Mesendoderm (in vitro differentiated cells): ENCODE measurements around the gene BRD3OS.

Source experiments
- DNase-seq: peaks from one replicate; pipeline ENCODE4 v3.0.0; 2013
- H2AK5ac ChIP-seq: 2 replicates; pipeline ENCODE4 v1.6.1; 2013; ENCODE audit warnings: low read length, inconsistent platforms
- H2BK120ac ChIP-seq: 2 replicates; pipeline ENCODE4 v1.6.1; 2013; ENCODE audit warnings: low read depth, mild to moderate bottlenecking, low read length, moderate library complexity, mixed read lengths
- H2BK15ac ChIP-seq: replicated peaks from 2 replicates; pipeline ENCODE4 v1.6.1; 2013; ENCODE audit warnings: low read depth, mild to moderate bottlenecking, moderate library complexity
- H2BK5ac ChIP-seq: 2 replicates; pipeline ENCODE4 v1.6.1; 2013; ENCODE audit warnings: low read length, inconsistent platforms
- H3K18ac ChIP-seq: 2 replicates; pipeline ENCODE4 v1.6.1; 2013; ENCODE audit warnings: mild to moderate bottlenecking, low read length, mixed read lengths
- H3K23ac ChIP-seq: one replicate; pipeline ENCODE4 v1.6.1; 2013; ENCODE audit warnings: low read length
- H3K27ac ChIP-seq: 2 replicates; pipeline ENCODE4 v1.5.1; 2013; ENCODE audit warnings: low read depth, mild to moderate bottlenecking, inconsistent platforms, low read length, moderate library complexity
- H3K27me3 ChIP-seq: 2 replicates; pipeline ENCODE4 v1.6.1; 2013; ENCODE audit warnings: low read length, control low read depth, mild to moderate bottlenecking, inconsistent platforms; ENCODE audit not compliant: insufficient read depth, poor library complexity
- H3K36me3 ChIP-seq: 2 replicates; pipeline ENCODE4 v1.6.1; 2013; ENCODE audit warnings: low read length, inconsistent platforms; ENCODE audit not compliant: control insufficient read depth, insufficient read depth
- H3K4ac ChIP-seq: one replicate; pipeline ENCODE4 v1.6.1; 2013; ENCODE audit warnings: low read depth, mild to moderate bottlenecking, low read length, moderate library complexity
- H3K4me1 ChIP-seq: 2 replicates; pipeline ENCODE4 v1.6.1; 2013; ENCODE audit warnings: low read depth, low read length, inconsistent platforms; ENCODE audit not compliant: control insufficient read depth
- H3K4me2 ChIP-seq: 2 replicates; pipeline ENCODE4 v1.6.1; 2013; ENCODE audit warnings: low read length
- H3K4me3 ChIP-seq: 2 replicates; pipeline ENCODE4 v1.5.1; 2013; ENCODE audit warnings: mild to moderate bottlenecking, low read length
- H3K56ac ChIP-seq: one replicate; pipeline ENCODE4 v1.6.1; 2013; ENCODE audit warnings: low read length
- H3K79me1 ChIP-seq: 2 replicates; pipeline ENCODE4 v1.6.1; 2013; ENCODE audit warnings: low read length, inconsistent platforms
- H3K79me2 ChIP-seq: 2 replicates; pipeline ENCODE4 v1.6.1; 2013; ENCODE audit warnings: mild to moderate bottlenecking, low read length; ENCODE audit not compliant: control insufficient read depth, insufficient read depth
- H3K9ac ChIP-seq: 2 replicates; pipeline ENCODE4 v1.6.1; 2013; ENCODE audit warnings: low read length, inconsistent platforms
- H4K5ac ChIP-seq: one replicate; pipeline ENCODE4 v1.6.1; 2013; ENCODE audit warnings: low read length
- H4K8ac ChIP-seq: one replicate; pipeline ENCODE4 v1.6.1; 2013; ENCODE audit warnings: low read depth, mild to moderate bottlenecking, control low read depth, low read length, moderate library complexity
- WGBS: extraction: QIAGEN DNeasy Blood & Tissue Kit; methylation state at CpG from one replicate; pipeline ENCODE4 v1.1.7; 2013; ENCODE audit warnings: low lambda C conversion rate, missing lambda C conversion rate; ENCODE audit not compliant: insufficient coverage; ENCODE audit errors: extremely low coverage; 5-methylcytosine and 5-hydroxymethylcytosine counted together

The BRD3OS gene

DNA sequence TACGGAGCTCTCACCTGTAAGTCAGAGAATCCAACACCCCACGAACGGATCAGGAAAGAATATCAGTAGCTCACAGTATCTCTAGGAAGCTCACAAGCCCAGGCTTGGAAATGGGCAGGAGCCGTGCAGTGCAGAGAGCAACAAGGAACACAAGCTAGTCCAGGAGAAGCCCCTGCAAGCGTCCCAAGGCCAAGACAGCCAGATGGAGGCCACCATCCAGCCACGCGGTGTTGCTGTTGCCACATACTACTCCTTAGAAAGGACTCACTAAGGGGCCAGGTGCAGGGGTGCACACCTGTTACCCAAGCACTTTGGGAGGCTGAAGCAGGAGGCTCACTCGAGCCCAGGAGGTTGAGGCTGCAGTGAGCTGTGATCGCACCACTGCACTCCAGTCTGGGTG lies 17.7 kb upstream of the BRD3OS start:
- Histone ChIP-seq H3K4me3 (no peak overlapping the region), H3K4me2 (no peak overlapping the region), H3K9ac (no peak overlapping the region), H3K27me3 (no peaks in the 10 kb centered on the region), H2AK5ac (no peak overlapping the region), H3K79me1 (no peaks in the 10 kb centered on the region), H3K4ac (no peak overlapping the region), H4K8ac (no peak overlapping the region), H3K18ac (no peak overlapping the region), H3K56ac (no peak overlapping the region), H2BK5ac (no peak overlapping the region), H3K4me1 (no peaks in the 10 kb centered on the region), H3K27ac (no peak overlapping the region), H3K79me2 (no peaks in the 10 kb centered on the region), H2BK120ac (no peak overlapping the region), H3K36me3 (no peaks in the 10 kb centered on the region), H4K5ac (no peak overlapping the region), H2BK15ac (no peak overlapping the region), H3K23ac (no peak overlapping the region)
- WGBS: no CpG with 5 or more reads among the region's 9 CpGs
- no peak for DNase-seq

DNA sequence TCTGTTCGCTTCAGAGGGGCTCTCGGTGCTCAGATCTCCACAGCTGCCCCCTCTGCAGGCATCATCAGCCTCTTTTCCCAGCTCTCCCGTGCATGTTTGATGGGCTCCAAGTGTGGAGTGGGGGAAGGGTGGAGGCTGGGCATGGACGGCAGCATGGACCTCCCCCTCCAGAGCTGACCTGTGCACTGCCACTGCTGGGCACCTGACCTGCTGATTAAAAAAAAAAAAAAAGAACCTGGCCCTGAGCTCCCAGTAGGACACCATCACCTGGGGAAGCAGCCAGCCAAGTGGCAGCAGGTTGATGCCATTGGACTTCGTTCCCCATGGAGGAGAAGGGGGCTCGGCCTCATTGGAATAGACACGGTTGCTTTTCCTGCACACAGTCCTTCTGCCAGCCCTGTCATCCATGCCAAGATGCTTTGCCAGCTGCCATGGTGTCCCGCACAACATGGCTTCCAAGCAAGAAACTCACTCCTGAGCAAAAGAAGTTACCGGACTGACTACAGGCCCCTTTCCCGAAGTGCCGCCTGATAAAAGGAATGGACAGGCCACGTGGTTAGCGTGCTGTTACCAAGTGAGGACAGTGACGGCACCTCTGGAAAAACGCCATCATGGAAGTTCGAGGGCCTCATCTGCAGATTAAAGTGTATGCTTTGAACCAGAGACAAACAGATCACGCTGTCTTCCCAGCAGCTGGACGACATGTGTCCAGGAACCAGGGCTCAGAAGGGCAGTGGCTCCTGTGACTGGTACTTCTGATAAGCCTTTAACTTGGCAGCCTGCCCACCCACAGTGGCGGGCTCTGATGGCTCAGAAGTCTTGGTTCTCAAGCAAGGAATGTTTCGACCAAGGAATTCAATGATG lies 14.7 kb upstream of the BRD3OS start:
- Histone ChIP-seq H3K4me1 (no peaks in the 10 kb centered on the region), H3K4ac (no peak overlapping the region), H3K23ac (no peak overlapping the region), H4K8ac (no peak overlapping the region), H2BK120ac (no peak overlapping the region), H3K27me3 (no peaks in the 10 kb centered on the region), H2BK5ac (no peak overlapping the region), H3K56ac (no peak overlapping the region), H3K79me2 (no peaks in the 10 kb centered on the region), H3K18ac (no peak overlapping the region), H2BK15ac (no peak overlapping the region), H4K5ac (no peak overlapping the region), H3K79me1 (no peaks in the 10 kb centered on the region), H3K4me2 (no peak overlapping the region), H3K9ac (no peak overlapping the region), H2AK5ac (no peak overlapping the region), H3K27ac (no peak overlapping the region), H3K36me3 (no peaks in the 10 kb centered on the region), H3K4me3 (no peak overlapping the region)
- no CpG with 5 or more reads among the region's 20 CpGs for WGBS
- DNase-seq: no peak

DNA sequence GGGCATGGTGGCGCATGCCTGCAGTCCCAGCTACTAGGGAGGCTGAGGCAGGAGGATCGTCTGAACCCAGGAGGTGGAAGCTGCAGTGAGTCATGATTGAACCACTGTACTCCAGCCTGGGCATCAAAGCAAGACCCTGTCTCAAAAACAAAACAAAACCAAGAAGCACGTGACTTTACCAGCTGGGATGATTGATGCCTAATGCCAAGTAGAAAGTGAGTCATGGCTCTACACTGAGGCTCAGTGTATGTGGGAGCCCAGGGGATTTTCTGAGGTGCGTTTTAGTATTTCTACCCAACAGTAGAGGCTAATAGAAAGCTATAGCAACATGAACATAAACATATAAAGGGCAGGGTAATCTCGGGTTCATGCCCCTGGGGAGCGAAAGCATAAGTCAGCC lies 13.9 kb upstream of the BRD3OS start:
- Histone ChIP-seq H4K8ac (no peak overlapping the region), H4K5ac (no peak overlapping the region), H3K4me2 (no peak overlapping the region), H3K27me3 (no peaks in the 10 kb centered on the region), H2BK5ac (no peak overlapping the region), H3K4me3 (no peak overlapping the region), H3K9ac (no peak overlapping the region), H2AK5ac (no peak overlapping the region), H3K23ac (no peak overlapping the region), H3K56ac (no peak overlapping the region), H2BK15ac (no peak overlapping the region), H3K79me1 (no peaks in the 10 kb centered on the region), H3K4ac (no peak overlapping the region), H3K79me2 (no peaks in the 10 kb centered on the region), H3K4me1 (no peaks in the 10 kb centered on the region), H3K36me3 (no peaks in the 10 kb centered on the region), H2BK120ac (no peak overlapping the region), H3K18ac (no peak overlapping the region), H3K27ac (no peak overlapping the region)
- WGBS: no CpG with 5 or more reads among the region's 6 CpGs
- DNase-seq: no peak

DNA sequence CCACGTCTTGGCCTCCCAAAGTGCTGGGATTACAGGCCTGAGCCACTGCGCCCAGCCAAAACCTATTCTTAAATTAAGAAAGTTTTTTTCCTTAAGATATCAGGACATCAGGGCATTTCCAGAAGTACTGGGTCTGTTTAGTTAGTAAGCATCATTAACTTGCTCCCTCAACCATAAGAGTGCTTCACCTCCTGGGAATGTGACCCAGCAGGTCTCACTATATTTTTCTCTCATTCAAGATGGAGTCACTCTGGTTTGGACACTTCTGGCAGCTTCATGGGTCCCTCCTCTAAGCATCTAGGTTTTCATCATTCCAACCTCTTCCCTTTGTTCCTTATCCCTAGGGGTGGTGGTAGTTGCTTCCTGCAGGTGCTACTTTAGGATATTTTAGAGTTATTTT lies 10.3 kb upstream of the BRD3OS start:
- no peak overlapping the region for H3K18ac ChIP-seq
- no peak overlapping the region for H4K5ac ChIP-seq
- H3K36me3 ChIP-seq: no peaks in the 10 kb centered on the region
- H3K23ac ChIP-seq: no peak overlapping the region
- H3K4me3 ChIP-seq: no peak overlapping the region
- H3K9ac ChIP-seq: no peak overlapping the region
- H2BK5ac ChIP-seq: no peak overlapping the region
- no peak overlapping the region for H2BK120ac ChIP-seq
- no peak for DNase-seq
- H2AK5ac ChIP-seq: no peak overlapping the region
- no peak overlapping the region for H2BK15ac ChIP-seq
- H3K27ac ChIP-seq: no peak overlapping the region
- no peaks in the 10 kb centered on the region for H3K4me1 ChIP-seq
- H4K8ac ChIP-seq: no peak overlapping the region
- H3K4ac ChIP-seq: no peak overlapping the region
- H3K79me1 ChIP-seq: no peaks in the 10 kb centered on the region
- no peak overlapping the region for H3K4me2 ChIP-seq
- no CpG with 5 or more reads among the region's 2 CpGs for WGBS
- H3K56ac ChIP-seq: no peak overlapping the region
- H3K79me2 ChIP-seq: no peaks in the 10 kb centered on the region
- H3K27me3 ChIP-seq: no peaks in the 10 kb centered on the region

DNA sequence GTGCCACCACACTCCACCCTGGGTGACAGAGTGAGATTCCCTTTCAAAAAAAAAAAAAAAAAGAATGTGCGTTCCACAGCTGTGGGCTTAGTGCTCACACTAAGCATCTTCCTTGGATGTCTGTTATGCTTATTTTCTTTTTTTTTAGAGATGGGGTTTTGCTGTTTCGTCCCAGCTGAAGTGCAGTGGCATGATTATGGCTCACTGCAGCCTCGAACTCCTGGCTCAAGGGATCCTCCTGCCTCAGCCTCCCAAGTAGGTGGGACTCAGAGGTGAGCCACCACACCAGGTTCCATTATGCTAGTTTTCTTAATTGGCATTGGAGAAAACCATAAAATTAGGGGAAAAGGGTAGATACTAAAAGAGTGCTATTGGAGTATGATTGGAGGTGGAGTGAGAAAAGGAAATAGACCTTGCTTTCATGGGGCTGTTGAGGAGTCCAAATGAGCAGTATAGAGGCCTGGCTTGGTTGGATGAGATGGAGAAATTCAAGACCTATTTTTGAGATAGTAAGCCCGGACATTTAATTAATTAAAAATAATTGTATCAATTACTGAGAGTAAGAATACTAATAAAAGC lies 978 bp upstream of the BRD3OS start:
- no peak overlapping the region for H3K4me2 ChIP-seq
- H3K18ac ChIP-seq: no peak overlapping the region
- H4K8ac ChIP-seq: no peak overlapping the region
- no peak overlapping the region for H3K56ac ChIP-seq
- no peak overlapping the region for H2AK5ac ChIP-seq
- no peak for DNase-seq
- no peak overlapping the region for H4K5ac ChIP-seq
- H3K4ac ChIP-seq: no peak overlapping the region
- H3K36me3 ChIP-seq: peaks cover 2% of the 10 kb centered on the region
- peaks cover 2% of the 10 kb centered on the region for H3K4me1 ChIP-seq
- H3K79me1 ChIP-seq: no peaks in the 10 kb centered on the region
- H2BK5ac ChIP-seq: no peak overlapping the region
- no peak overlapping the region for H2BK15ac ChIP-seq
- no peaks in the 10 kb centered on the region for H3K79me2 ChIP-seq
- no CpG with 5 or more reads among the region's 4 CpGs for WGBS
- H3K27me3 ChIP-seq: no peaks in the 10 kb centered on the region
- no peak overlapping the region for H3K9ac ChIP-seq
- H3K23ac ChIP-seq: no peak overlapping the region
- H2BK120ac ChIP-seq: no peak overlapping the region
- no peak overlapping the region for H3K27ac ChIP-seq
- H3K4me3 ChIP-seq: no peak overlapping the region
